Smooth muscle cell (in vitro differentiated cells): Measurements from ENCODE around the gene SLFN12L. TPM values are rescaled to one million over a fixed set of nuclear protein-coding genes. Genes with fewer than 3 reads are reported as not detected.
A peak's percentile ranks its signal among the peaks of the same experiment; 100 is the strongest.

Source experiments
- DNase-seq: peaks from one replicate; lab custom pipeline; 2025; ENCODE audit not compliant: unreplicated experiment; lab: John Stamatoyannopoulos, UW
- H2AFZ ChIP-seq: fragments of 200-600 bp; sonication (generic); 2 replicates; pipeline ENCODE4 v1.6.0; 2016; ENCODE audit warnings: antibody characterized with exemption, low read depth, mild to moderate bottlenecking
- H3F3A ChIP-seq: fragments of 200-600 bp; sonication (generic); 2 replicates; pipeline ENCODE4 v1.6.0; 2017; ENCODE audit warnings: antibody characterized with exemption, low read depth
- H3K27ac ChIP-seq: fragments of 200-600 bp; sonication (generic); 2 replicates; pipeline ENCODE4 v1.5.1; 2016; ENCODE audit warnings: low read depth, mild to moderate bottlenecking
- H3K27me3 ChIP-seq: fragments of 200-600 bp; sonication (generic); 2 replicates; pipeline ENCODE4 v1.6.1; 2016; ENCODE audit warnings: low read depth, mild to moderate bottlenecking
- H3K36me3 ChIP-seq: fragments of 200-600 bp; sonication (generic); 2 replicates; pipeline ENCODE4 v1.5.1; 2016; ENCODE audit warnings: low read depth
- H3K4me1 ChIP-seq: fragments of 200-600 bp; sonication (generic); 2 replicates; pipeline ENCODE4 v1.5.1; 2016; ENCODE audit warnings: low read depth
- H3K4me2 ChIP-seq: fragments of 200-600 bp; sonication (generic); 2 replicates; pipeline ENCODE4 v1.6.0; 2016; ENCODE audit warnings: mild to moderate bottlenecking
- H3K4me3 ChIP-seq: fragments of 200-600 bp; sonication (generic); 2 replicates; pipeline ENCODE4 v1.5.1; 2016; ENCODE audit warnings: mild to moderate bottlenecking
- H3K79me2 ChIP-seq: fragments of 200-600 bp; sonication (generic); 2 replicates; pipeline ENCODE4 v1.6.0; 2016; ENCODE audit warnings: low read depth, mild to moderate bottlenecking
- H3K9ac ChIP-seq: fragments of 200-600 bp; sonication (generic); 2 replicates; pipeline ENCODE4 v1.6.0; 2016; ENCODE audit warnings: low read depth
- H3K9me3 ChIP-seq: fragments of 200-600 bp; sonication (generic); replicated peaks from 2 replicates; pipeline ENCODE4 v1.5.1; 2016; ENCODE audit warnings: low read depth
- H4K20me1 ChIP-seq: fragments of 200-600 bp; sonication (generic); 2 replicates; pipeline ENCODE4 v1.6.0; 2016; ENCODE audit warnings: low read depth
- WGBS: methylation state at CpG from one replicate; pipeline ENCODE4 v1.1.7; 2016; ENCODE audit warnings: low lambda C conversion rate; 5-methylcytosine and 5-hydroxymethylcytosine counted together
- polyA plus RNA-seq: library from polyadenylated mRNA; unstranded; fragments of >200 nt; fragmentation: Nextera tagmentation; extraction: Ambion mirVana; gene quantifications from 2 replicates; pipeline ENCODE4 v1.2.1, GENCODE V29; 2016
- total RNA-seq: library from RNA; depleted of rRNA; stranded (reverse); fragments of >200 nt; gene quantifications from 2 replicates; pipeline ENCODE4 v1.2.3, GENCODE V29; 2014
- TF ChIP-seq, protein P1 (sequence below): fragments of 200-600 bp; sonication (generic); IDR thresholded peaks from 2 replicates; pipeline ENCODE4 v1.5.1; 2017; ENCODE audit warnings: borderline replicate concordance, mild to moderate bottlenecking, antibody characterized with exemption; ENCODE audit not compliant: insufficient read depth, poor library complexity, severe bottlenecking

SLFN12L gene
- total and polyA plus RNA-seq, 2 experiments from 2014 or later, result not detected

DNA sequence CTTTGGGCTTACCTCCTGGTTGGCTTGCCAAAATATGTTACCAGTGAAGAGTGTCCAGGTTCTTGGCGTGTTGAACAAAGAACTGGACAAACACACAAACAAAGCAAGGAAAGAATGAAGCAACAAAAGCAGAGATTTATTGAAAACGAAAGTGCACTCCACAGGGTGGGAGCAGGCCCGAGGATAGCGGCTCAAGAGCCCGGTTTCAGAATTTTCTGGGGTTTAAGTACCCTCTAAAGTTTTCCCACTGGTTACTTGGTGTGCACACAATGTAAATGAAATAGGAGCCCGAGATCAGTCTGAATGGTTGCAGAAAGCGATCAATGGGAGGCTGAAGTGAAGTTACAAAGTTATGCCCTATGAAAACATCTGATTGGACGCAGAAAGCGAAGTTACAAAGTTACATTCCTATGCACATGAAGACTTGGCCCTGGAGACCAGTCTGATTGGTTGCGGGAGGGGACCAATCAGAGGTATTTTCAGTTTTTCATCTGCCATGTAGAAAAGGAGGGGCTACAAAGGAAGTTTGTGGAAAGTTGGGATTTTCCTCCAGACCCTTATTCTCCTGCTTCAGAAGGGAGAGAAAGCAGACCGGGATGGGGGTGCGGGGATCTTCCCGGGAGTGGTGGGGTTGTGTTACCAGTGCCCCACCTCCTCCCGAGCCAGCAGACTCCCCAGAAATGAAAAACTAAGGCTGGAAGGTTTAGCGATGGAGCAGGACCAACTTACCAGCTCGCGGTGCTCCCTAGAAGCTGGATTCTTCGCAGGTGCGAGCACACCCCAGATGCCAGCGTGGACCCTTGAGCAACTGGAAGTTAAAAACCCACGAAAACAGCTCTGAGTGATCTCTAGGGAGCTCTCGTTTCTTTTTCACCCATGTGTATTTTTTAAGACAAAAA lies 105.1 kb downstream of the SLFN12L start, which contains the start of gene SLFN12:
SLFN12 (minus strand) TSS at position 325 of the 899 bp plus-strand sequence. CDS start 9,472 bp downstream, outside the sequence.
- Histone ChIP-seq H3K27ac (peak within 1 kb of the TSS; percentile 88), H3K79me2 (peaks cover 4% of the 10 kb centered on the region), H3K4me3 (peak within 1 kb of the TSS; percentile 52), H3K4me1 (peaks cover 6% of the 10 kb centered on the region), H2AFZ (peak within 1 kb of the TSS; percentile 89), H3K4me2 (peak within 1 kb of the TSS; percentile 87), H3K9ac (peak within 1 kb of the TSS; percentile 67), H3F3A (peaks cover 7% of the 10 kb centered on the region), H3K9me3 (no peaks in the 10 kb centered on the region), H3K27me3 (no peaks in the 10 kb centered on the region), H3K36me3 (no peaks in the 10 kb centered on the region), H4K20me1 (no peaks in the 10 kb centered on the region)
- TF ChIP-seq, protein P1, sequence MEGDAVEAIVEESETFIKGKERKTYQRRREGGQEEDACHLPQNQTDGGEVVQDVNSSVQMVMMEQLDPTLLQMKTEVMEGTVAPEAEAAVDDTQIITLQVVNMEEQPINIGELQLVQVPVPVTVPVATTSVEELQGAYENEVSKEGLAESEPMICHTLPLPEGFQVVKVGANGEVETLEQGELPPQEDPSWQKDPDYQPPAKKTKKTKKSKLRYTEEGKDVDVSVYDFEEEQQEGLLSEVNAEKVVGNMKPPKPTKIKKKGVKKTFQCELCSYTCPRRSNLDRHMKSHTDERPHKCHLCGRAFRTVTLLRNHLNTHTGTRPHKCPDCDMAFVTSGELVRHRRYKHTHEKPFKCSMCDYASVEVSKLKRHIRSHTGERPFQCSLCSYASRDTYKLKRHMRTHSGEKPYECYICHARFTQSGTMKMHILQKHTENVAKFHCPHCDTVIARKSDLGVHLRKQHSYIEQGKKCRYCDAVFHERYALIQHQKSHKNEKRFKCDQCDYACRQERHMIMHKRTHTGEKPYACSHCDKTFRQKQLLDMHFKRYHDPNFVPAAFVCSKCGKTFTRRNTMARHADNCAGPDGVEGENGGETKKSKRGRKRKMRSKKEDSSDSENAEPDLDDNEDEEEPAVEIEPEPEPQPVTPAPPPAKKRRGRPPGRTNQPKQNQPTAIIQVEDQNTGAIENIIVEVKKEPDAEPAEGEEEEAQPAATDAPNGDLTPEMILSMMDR, result no peak
- no peak for DNase-seq
- WGBS, result 50% methylated on average over 22 of the region's 22 CpGs

DNA sequence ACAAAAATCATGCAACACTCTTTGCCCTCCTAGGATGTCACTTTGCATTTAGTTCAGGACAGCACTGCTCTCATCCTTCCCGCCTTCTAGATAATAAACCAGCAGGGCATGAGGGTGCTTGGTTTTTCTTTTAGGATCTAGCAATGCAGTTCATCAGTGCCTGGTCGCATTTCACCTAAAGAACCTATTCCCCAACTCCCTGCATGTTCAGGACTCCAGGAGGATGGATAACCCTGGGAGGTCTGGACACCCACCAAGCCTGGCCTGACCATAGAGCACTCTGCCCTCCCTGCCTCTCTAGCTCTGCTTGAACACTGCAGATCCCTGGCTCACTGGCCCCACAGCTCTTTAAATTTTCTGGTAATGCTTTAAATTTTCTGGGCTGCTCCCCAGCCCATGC lies 107.8 kb downstream of the SLFN12L start:
- H3K36me3 ChIP-seq, result no peaks in the 10 kb centered on the region
- H3K4me3 ChIP-seq, result no peak overlapping the region
- H3K4me2 ChIP-seq, result no peak overlapping the region
- H3K9me3 ChIP-seq, result no peaks in the 10 kb centered on the region
- WGBS, result 98% methylated on average over 2 of the region's 2 CpGs
- no peak overlapping the region for H2AFZ ChIP-seq
- H3F3A ChIP-seq, result peaks cover 7% of the 10 kb centered on the region
- no peak overlapping the region for H3K9ac ChIP-seq
- TF ChIP-seq, protein P1, result no peak
- H3K27me3 ChIP-seq, result no peaks in the 10 kb centered on the region
- no peaks in the 10 kb centered on the region for H4K20me1 ChIP-seq
- H3K79me2 ChIP-seq, result peaks cover 10% of the 10 kb centered on the region
- DNase-seq, result no peak
- no peak overlapping the region for H3K27ac ChIP-seq
- H3K4me1 ChIP-seq, result peaks cover 6% of the 10 kb centered on the region

DNA sequence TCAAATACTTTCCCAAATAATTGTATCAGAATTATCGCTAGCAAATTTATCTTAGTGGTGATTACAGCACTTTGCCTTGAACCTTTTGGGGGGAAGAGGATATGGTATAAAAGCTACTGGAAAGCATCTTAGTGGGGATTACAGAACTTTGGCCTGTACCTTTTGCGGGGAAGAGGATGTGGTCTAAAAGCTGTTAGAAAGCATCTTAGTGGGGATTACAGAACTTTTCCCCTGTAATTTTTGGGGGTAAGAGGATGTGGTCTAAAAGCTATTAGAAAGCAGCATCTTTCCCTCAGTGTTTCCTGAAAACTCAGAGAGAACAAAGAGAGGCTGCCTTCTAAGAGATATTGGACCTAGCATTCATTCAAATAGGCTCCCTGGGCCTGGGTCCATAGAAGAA lies 109.2 kb downstream of the SLFN12L start:
- Histone ChIP-seq H3K4me3 (no peak overlapping the region), H3K4me1 (peaks cover 4% of the 10 kb centered on the region), H3K4me2 (no peak overlapping the region), H3K9ac (no peak overlapping the region), H3F3A (peaks cover 7% of the 10 kb centered on the region), H4K20me1 (peaks cover 4% of the 10 kb centered on the region), H3K27me3 (no peaks in the 10 kb centered on the region), H3K36me3 (no peaks in the 10 kb centered on the region), H3K9me3 (no peaks in the 10 kb centered on the region), H2AFZ (no peak overlapping the region), H3K79me2 (peaks cover 10% of the 10 kb centered on the region), H3K27ac (no peak overlapping the region)
- no peak for DNase-seq
- TF ChIP-seq, protein P1, result no peak
- WGBS, result 100% methylated on average over 2 of the region's 2 CpGs
